Measurements from ENCODE around the gene CKAP2L.
"Not testable (repeated sequence)": the region's sequence is repeated elsewhere in the genome, so short reads cannot be mapped to it uniquely, and the experiment has no call there.

CKAP2L gene

DNA sequence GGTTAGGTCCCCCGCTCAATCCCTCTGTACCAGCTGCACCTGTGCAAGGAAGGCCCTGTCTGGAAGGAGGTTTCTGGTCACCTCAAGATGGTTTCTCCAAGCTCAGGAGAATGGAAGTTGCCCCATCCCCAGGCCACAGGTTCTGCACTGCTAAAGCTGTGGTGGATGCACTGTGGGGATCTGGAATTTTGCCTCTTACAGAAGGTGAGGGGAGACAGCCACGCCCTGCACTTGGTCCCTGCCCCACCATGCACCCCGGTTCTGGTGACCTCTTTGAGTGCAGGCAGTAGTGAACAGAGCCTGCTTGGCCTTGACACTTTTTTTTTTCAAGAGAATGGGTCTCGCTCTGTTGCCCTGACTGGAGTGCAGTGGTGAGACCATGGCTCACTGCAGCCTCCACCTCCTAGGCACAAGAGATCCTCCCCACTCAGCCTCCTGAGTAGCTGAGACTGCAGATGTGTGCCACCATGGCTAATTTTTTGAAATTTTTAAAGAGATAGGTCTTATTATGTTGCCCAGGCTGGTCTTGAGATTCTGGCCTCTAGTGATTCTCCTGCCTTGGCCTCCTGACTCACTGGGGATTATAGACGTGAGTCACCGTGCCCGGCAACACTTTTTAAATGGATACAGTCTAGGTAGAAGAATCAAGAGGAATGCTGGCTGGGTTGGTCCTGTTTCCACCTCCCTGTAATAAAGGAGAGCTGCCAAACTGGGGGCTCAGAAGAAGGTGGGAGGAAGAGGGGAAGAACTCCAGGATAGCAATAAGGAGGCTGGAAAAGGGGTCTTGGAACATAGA is 49.4 kb downstream of the CKAP2L start:
- no peak for TF ChIP-seq JUND (IDR thresholded peaks at IDR 0.05; ENCODE audit: low read depth)
- DNase-seq (ENCODE audit: low read depth in 1 of 2, low spot score in 1 of 2) = no peak
- in situ Hi-C loops (cut with HindIII; ENCODE audit: low pct_unique_long_range_greater_than_20kb, low sequenced_read_pairs) = no loop called here

DNA sequence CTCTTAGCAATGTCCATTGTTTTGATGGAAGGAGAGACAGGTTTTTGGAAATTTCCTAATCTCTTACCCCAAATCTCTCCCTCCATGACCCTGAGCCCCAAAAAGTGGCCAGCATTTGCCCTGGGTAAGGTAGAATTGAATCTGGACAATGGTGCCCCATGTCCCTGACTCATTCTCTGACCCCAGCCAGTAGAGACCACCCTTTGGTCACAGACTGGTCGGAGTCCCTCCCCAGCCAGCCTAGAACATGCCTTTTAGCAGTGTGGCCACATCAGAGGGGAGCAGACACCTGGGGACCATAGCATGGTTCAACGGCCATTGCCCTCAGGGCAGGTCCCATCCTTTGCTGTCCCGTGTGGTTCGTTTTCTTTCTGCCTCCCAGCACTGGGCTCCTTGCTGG is 50.1 kb downstream of the CKAP2L start:
- in situ Hi-C loops (cut with HindIII; ENCODE audit: low pct_unique_long_range_greater_than_20kb, low sequenced_read_pairs) = no loop called here
- DNase-seq (ENCODE audit: low read depth in 1 of 2, low spot score in 1 of 2) = no peak
- TF ChIP-seq JUND (IDR thresholded peaks at IDR 0.05; ENCODE audit: low read depth) = no peak

DNA sequence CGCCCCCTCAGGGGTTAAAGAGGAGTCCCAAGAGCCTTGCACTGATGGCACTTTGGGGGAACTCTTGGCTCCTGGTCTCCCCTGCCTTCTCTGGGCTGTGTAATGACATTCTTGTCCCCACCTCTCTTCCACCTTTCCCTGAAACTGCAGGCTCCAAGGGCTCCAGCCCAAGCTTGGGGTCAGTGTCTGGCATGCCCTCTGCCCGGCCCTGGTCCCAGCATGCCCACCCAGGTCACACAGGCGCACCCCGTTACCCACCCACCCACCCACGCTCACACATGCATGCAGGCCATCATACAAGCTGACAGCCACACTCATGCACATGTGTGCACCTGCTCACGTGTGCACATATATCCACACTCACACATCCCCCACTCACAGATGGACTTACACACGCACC is 50.5 kb downstream of the CKAP2L start:
- in situ Hi-C loops (cut with HindIII; ENCODE audit: low pct_unique_long_range_greater_than_20kb, low sequenced_read_pairs) = no loop called here

GRCh38 chr2:112713585-112713925 is 50.9 kb downstream of the CKAP2L start:
- in situ Hi-C loops (cut with HindIII; ENCODE audit: low pct_unique_long_range_greater_than_20kb, low sequenced_read_pairs) = no loop called here

More for the DNA sequence above, 50.5 kb downstream of the CKAP2L start:
- no peak for DNase-seq (ENCODE audit: low read depth in 1 of 2, low spot score in 1 of 2)
- TF ChIP-seq JUND (IDR thresholded peaks at IDR 0.05; ENCODE audit: low read depth) = no peak

DNA sequence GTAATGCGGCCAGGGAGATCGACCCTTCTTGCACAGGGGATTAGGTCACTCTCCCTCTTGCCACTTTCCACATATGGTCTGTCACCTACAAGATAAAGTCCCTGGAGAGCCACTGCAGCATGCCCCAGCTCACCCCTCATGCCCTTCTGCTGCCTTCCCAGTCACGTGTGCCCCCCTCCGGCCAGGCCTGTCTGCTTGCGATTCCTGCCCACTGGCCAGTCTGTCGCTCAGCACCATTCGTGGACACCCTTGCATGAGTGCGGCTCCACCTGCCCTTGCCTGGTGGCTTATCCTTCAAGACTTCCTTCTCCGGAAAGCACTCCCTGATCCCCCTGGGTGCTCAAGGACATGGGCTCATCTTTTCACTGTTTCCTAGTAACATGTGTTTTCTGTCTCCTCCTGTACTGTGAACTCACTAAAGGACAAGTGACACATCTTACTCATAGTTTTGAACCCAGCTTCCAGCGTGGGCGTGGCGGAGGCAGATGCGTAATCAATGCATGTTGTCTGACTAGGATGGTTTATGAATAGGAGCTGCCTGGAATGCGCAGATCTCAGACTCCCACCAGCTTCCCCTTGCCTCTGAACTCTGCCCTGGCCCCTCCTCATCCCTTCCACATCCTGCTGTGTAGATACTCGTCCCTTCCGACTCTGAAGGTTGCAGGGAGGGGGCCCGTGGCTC is 51.4 kb downstream of the CKAP2L start:
- in situ Hi-C loops (cut with HindIII; ENCODE audit: low pct_unique_long_range_greater_than_20kb, low sequenced_read_pairs) = no loop called here
- DNase-seq (ENCODE audit: low read depth in 1 of 2, low spot score in 1 of 2) = no peak
- no peak for TF ChIP-seq JUND (IDR thresholded peaks at IDR 0.05; ENCODE audit: low read depth)

More at GRCh38 chr2:112713585-112713925, 50.9 kb downstream of the CKAP2L start:
- DNase-seq (ENCODE audit: low read depth in 1 of 2, low spot score in 1 of 2) = no peak
- TF ChIP-seq JUND (IDR thresholded peaks at IDR 0.05; ENCODE audit: low read depth) = no peak

DNA sequence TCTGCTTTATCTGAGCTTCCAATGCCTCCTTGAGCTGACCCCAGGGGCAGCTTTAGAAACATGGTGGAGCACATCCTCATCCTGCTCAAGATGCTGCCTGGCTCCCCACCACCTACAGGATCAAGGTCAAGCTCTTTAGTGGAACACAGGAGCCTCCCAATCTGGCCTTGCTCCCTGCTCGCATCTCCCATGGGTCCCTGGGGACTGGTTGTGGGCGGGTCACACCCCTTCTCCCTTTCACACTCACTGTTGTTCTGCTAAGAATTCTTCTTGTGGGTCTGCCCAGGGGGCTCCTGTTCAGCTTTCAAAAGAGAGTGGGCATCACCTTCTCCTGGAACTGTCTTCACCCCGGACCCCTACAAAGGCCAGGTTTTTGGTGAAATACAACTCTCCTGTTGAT is 51.9 kb downstream of the CKAP2L start:
- in situ Hi-C loops (cut with HindIII; ENCODE audit: low pct_unique_long_range_greater_than_20kb, low sequenced_read_pairs) = no loop called here
- no peak for DNase-seq (ENCODE audit: low read depth in 1 of 2, low spot score in 1 of 2)
- no peak for TF ChIP-seq JUND (IDR thresholded peaks at IDR 0.05; ENCODE audit: low read depth)

- in situ Hi-C loops (cut with HindIII; ENCODE audit: low pct_unique_long_range_greater_than_20kb, low sequenced_read_pairs) = no loop called here
- DNase-seq (ENCODE audit: low read depth in 1 of 2, low spot score in 1 of 2) = no peak
- TF ChIP-seq JUND (IDR thresholded peaks at IDR 0.05; ENCODE audit: low read depth) = no peak
These were observed 53.3 kb downstream of the CKAP2L start for GRCh38 chr2:112710956-112711750.

DNA sequence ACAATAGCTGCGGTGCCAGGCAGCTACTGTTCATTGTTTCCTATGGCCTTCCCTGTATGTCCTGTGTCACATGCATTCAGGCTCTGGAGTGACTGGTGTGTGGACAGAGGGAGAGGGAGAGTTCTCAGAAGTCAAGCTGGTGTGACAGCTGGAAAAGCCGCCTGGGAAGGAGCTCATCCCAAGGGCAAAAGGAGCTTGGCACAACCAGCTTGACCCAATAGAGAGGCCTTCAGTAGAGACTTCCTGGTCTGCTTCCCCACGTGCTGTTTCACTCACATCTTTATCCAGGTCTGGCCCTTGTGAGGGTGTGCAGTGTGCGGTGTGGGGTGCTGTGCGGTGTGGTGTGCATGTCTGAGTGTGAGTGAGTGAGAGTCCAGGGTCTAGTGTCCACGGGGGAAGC is 54.7 kb downstream of the CKAP2L start:
- in situ Hi-C loops (cut with HindIII; ENCODE audit: low pct_unique_long_range_greater_than_20kb, low sequenced_read_pairs) = no loop called here
- DNase-seq (ENCODE audit: low read depth in 1 of 2, low spot score in 1 of 2) = no peak
- no peak for TF ChIP-seq JUND (IDR thresholded peaks at IDR 0.05; ENCODE audit: low read depth)

DNA sequence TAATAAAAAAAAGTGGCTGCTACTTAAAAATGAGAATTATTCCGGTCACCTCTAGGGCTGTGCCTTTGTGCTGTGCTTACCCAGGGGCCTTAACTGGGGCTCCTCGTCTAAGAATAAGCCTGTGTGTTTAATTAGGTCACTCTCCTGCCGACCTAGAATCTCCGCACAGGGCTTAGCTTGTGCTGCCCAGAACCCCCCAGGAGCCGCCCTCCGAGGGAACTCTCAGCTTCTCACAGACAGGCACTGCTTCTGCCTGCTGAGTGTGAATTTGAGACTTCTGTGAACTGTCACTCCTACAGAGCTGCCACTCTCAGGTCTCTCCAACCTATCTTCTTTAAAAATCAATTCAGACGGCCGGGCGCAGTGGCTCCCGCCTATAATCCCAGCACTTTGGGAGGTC is 55.4 kb downstream of the CKAP2L start:
- DNase-seq (ENCODE audit: low read depth in 1 of 2, low spot score in 1 of 2) = no peak
- no peak for TF ChIP-seq JUND (IDR thresholded peaks at IDR 0.05; ENCODE audit: low read depth)
- in situ Hi-C loops (cut with HindIII; ENCODE audit: low pct_unique_long_range_greater_than_20kb, low sequenced_read_pairs) = no loop called here

GRCh38 chr2:112706947-112707346 is 57.5 kb downstream of the CKAP2L start:
- in situ Hi-C loops (cut with HindIII; ENCODE audit: low pct_unique_long_range_greater_than_20kb, low sequenced_read_pairs); DNase-seq (ENCODE audit: low read depth in 1 of 2, low spot score in 1 of 2): not testable (repeated sequence)

DNA sequence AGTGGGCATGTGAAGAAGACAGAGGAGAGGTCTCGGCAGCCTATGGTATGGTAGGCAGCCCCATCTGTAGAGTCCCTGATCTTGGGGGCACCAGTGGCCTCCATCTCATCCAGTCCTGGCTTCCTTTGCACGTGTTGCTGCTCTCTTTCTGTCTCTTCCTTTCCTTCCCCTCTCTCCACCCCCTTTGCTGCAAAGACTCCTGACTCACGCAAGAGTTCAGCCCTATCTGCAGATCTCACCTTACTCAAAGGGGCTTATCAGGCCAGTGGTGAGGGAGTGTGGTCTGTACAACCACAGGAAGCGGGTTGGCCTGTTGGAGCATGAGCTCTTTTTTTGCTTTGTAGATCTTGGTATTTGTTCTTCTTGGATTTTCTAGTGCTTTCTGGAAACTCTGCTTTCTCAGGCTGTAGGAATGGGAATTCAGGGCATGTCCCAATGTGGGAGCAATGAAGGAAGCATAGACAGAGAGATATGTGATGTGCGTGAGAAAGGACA is 58.2 kb downstream of the CKAP2L start:
- in situ Hi-C loops (cut with HindIII; ENCODE audit: low pct_unique_long_range_greater_than_20kb, low sequenced_read_pairs) = no loop called here
- TF ChIP-seq JUND (IDR thresholded peaks at IDR 0.05; ENCODE audit: low read depth) = no peak
- DNase-seq (ENCODE audit: low read depth in 1 of 2, low spot score in 1 of 2) = no peak

DNA sequence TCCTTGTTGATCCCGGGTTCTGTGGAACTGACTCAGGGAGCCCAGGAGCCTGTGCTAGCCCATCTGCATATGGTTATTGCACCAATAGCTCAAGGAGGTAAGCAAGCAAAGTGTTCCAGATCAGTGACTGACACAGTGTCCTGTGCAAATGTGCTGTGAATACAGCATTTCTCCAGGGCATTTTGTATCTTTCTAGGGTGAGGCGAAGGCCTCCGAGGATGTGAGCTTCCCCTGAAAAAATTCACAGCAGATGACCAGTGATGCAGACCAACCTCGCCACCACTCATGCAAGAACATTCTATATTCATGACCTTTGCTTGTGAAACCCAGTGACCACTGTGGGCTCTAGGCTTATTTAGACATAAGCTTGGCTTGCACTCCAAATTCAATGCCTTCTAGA is 58.8 kb downstream of the CKAP2L start:
- TF ChIP-seq JUND (IDR thresholded peaks at IDR 0.05; ENCODE audit: low read depth) = no peak
- no peak for DNase-seq (ENCODE audit: low read depth in 1 of 2, low spot score in 1 of 2)
- in situ Hi-C loops (cut with HindIII; ENCODE audit: low pct_unique_long_range_greater_than_20kb, low sequenced_read_pairs) = no loop called here

DNA sequence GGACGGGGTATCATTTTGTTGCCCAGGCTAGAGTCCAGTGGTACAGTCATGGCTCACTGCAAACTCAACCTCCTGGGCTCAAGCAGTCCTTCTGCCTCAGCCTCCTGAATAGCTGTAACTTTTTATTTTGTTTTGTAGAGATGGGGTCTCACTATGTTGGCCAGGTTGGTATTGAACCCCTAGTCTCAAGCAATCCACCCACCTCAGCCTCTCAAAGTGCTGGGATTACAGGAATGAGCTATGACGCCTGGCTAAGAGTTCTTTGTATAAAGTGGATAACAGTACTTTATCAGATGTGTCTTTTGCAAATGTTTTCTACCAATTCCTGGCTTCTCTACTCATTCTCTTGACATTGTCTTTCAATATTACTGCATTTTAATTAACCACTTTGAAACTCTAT is 60.7 kb downstream of the CKAP2L start:
- in situ Hi-C loops (cut with HindIII; ENCODE audit: low pct_unique_long_range_greater_than_20kb, low sequenced_read_pairs) = no loop called here
- no peak for DNase-seq (ENCODE audit: low read depth in 1 of 2, low spot score in 1 of 2)
- TF ChIP-seq JUND (IDR thresholded peaks at IDR 0.05; ENCODE audit: low read depth) = no peak

Data from T47D (cell line).